Muscle of leg (tissue), 11 donors: ENCODE results near the gene SDF2. TPM values are rescaled to one million over a fixed set of nuclear protein-coding genes. Genes with fewer than 3 reads are reported as not detected.
"Not testable (repeated sequence)": the region's sequence is repeated elsewhere in the genome, so short reads cannot be mapped to it uniquely, and the experiment has no call there.

Source experiments
- DNase-seq: peaks from one replicate; pipeline ENCODE4 v3.0.0; 2013
- H3K27ac ChIP-seq: one replicate; pipeline ENCODE4 v1.5.1; 2013; ENCODE audit warnings: mild to moderate bottlenecking, low read length, control low read depth
- H3K27me3 ChIP-seq: one replicate; pipeline ENCODE4 v1.6.1; 2013; ENCODE audit warnings: low read length; ENCODE audit not compliant: control insufficient read depth, insufficient read depth
- H3K36me3 ChIP-seq: one replicate; pipeline ENCODE4 v1.6.1; 2013; ENCODE audit warnings: low read length; ENCODE audit not compliant: control insufficient read depth, insufficient read depth
- H3K4me1 ChIP-seq: one replicate; pipeline ENCODE4 v1.6.1; 2013; ENCODE audit warnings: low read length; ENCODE audit not compliant: control insufficient read depth, insufficient read depth
- H3K4me3 ChIP-seq: one replicate; pipeline ENCODE4 v1.5.1; 2013; ENCODE audit warnings: low read length, control low read depth
- H3K9me3 ChIP-seq: replicated peaks from 2 replicates; pipeline ENCODE4 v1.6.1; 2013; ENCODE audit warnings: low read depth, low read length; ENCODE audit not compliant: control insufficient read depth
- WGBS: methylation state at CpG from one replicate; pipeline ENCODE4 v1.1.5; 2013; ENCODE audit warnings: missing lambda C conversion rate; ENCODE audit not compliant: insufficient coverage; 5-methylcytosine and 5-hydroxymethylcytosine counted together
- polyA plus RNA-seq, 8 donors: library from polyadenylated mRNA; unstranded; fragments of 120-200 nt; gene quantifications; one replicate each; pipeline versions ENCODE4 v1.2.1 to v1.2.3, GENCODE V29; 2013; ENCODE audit warnings: inconsistent platforms in 1 of 8, low replicate concordance in 1 of 8; ENCODE audit not compliant: insufficient read length in 8 of 8, insufficient read depth in 1 of 8
- total RNA-seq: library from RNA; stranded (reverse); fragments of 120-200 nt; gene quantifications from one replicate; pipeline ENCODE4 v1.2.4, GENCODE V29; 2013

SDF2 gene
- total and polyA plus RNA-seq, 9 donors: 35.5 to 50.4 (median 43.2) TPM

- Histone ChIP-seq H3K4me3 (no peak overlapping the region), H3K9me3 (no peaks in the 10 kb centered on the region), H3K36me3 (peaks cover 95% of the 10 kb centered on the region), H3K4me1 (no peaks in the 10 kb centered on the region), H3K27me3 (no peaks in the 10 kb centered on the region), H3K27ac (no peak overlapping the region)
- no CpG with 5 or more reads among the region's 5 CpGs for WGBS
- DNase-seq: no peak
Measured at GRCh38 chr17:28685366-28685765, 23.7 kb upstream of the SDF2 start.

- Histone ChIP-seq H3K36me3 (peaks cover 91% of the 10 kb centered on the region), H3K9me3 (no peaks in the 10 kb centered on the region), H3K4me3 (no peak overlapping the region), H3K27ac (no peak overlapping the region), H3K27me3 (no peaks in the 10 kb centered on the region), H3K4me1 (no peaks in the 10 kb centered on the region)
- peak; percentile 63 for DNase-seq
- 44% methylated on average over 3 of the region's 3 CpGs for whole genome bisulfite sequencing
Measured at GRCh38 chr17:28684963-28685362, 23.3 kb upstream of the SDF2 start.

GRCh38 chr17:28682655-28683054, 20.9 kb upstream of the SDF2 start:
- Histone ChIP-seq H3K4me3 (no peak overlapping the region), H3K4me1 (no peaks in the 10 kb centered on the region), H3K36me3 (peaks cover 85% of the 10 kb centered on the region), H3K27ac (no peak overlapping the region), H3K27me3 (no peaks in the 10 kb centered on the region), H3K9me3 (no peaks in the 10 kb centered on the region)
- WGBS: 93% methylated on average over 7 of the region's 11 CpGs
- no peak for DNase-seq

GRCh38 chr17:28675980-28676379, 14.3 kb upstream of the SDF2 start:
- Histone ChIP-seq H3K4me1 (no peaks in the 10 kb centered on the region), H3K9me3 (no peaks in the 10 kb centered on the region), H3K27ac (no peak overlapping the region), H3K4me3 (no peak overlapping the region), H3K36me3 (peaks cover 77% of the 10 kb centered on the region), H3K27me3 (no peaks in the 10 kb centered on the region)
- no peak for DNase-seq
- 85% methylated on average over 5 of the region's 7 CpGs for WGBS

- DNase-seq: no peak
- WGBS: no CpG with 5 or more reads among the region's 3 CpGs
- no peak overlapping the region for H3K4me3 ChIP-seq
- peaks cover 75% of the 10 kb centered on the region for H3K36me3 ChIP-seq
- H3K27me3 ChIP-seq: no peaks in the 10 kb centered on the region
- H3K9me3 ChIP-seq: no peaks in the 10 kb centered on the region
- no peak overlapping the region for H3K27ac ChIP-seq
- H3K4me1 ChIP-seq: no peaks in the 10 kb centered on the region
Measured at GRCh38 chr17:28675490-28675889, 13.8 kb upstream of the SDF2 start.

- no peak overlapping the region for H3K27ac ChIP-seq
- DNase-seq: no peak
- H3K4me3 ChIP-seq: no peak overlapping the region
- no peaks in the 10 kb centered on the region for H3K27me3 ChIP-seq
- no CpG with 5 or more reads among the region's 1 CpG for WGBS
- peaks cover 51% of the 10 kb centered on the region for H3K36me3 ChIP-seq
- H3K9me3 ChIP-seq: no peaks in the 10 kb centered on the region
- H3K4me1 ChIP-seq: no peaks in the 10 kb centered on the region
Measured at GRCh38 chr17:28669918-28670317, 8.2 kb upstream of the SDF2 start.

GRCh38 chr17:28667870-28668269, 6.2 kb upstream of the SDF2 start:
- Histone ChIP-seq H3K4me1 (peaks cover 3% of the 10 kb centered on the region), H3K36me3 (peaks cover 32% of the 10 kb centered on the region), H3K27ac (no peak overlapping the region), H3K9me3 (no peaks in the 10 kb centered on the region), H3K4me3 (no peak overlapping the region), H3K27me3 (no peaks in the 10 kb centered on the region)
- WGBS: 100% methylated on average over 1 of the region's 1 CpG
- DNase-seq: no peak

GRCh38 chr17:28665994-28666393, 4.3 kb upstream of the SDF2 start:
- Histone ChIP-seq H3K27me3 (no peaks in the 10 kb centered on the region), H3K4me1 (peaks cover 5% of the 10 kb centered on the region), H3K36me3 (peaks cover 20% of the 10 kb centered on the region), H3K4me3 (no peak overlapping the region), H3K27ac (no peak overlapping the region), H3K9me3 (no peaks in the 10 kb centered on the region)
- no CpG with 5 or more reads among the region's 2 CpGs for whole genome bisulfite sequencing
- DNase-seq: no peak

GRCh38 chr17:28663723-28664122, 2.0 kb upstream of the SDF2 start:
- Histone ChIP-seq H3K9me3 (peaks cover 2% of the 10 kb centered on the region), H3K4me3 (no peak overlapping the region), H3K27ac (no peak overlapping the region), H3K4me1 (peaks cover 6% of the 10 kb centered on the region), H3K27me3 (no peaks in the 10 kb centered on the region), H3K36me3 (peaks cover 21% of the 10 kb centered on the region)
- DNase-seq: no peak

GRCh38 chr17:28662527-28662829, 772 bp upstream of the SDF2 start:
- WGBS: no CpG with 5 or more reads among the region's 10 CpGs
- peaks cover 6% of the 10 kb centered on the region for H3K4me1 ChIP-seq
- no peak for DNase-seq
- peak overlapping the region; percentile 96 for H3K4me3 ChIP-seq
- H3K27me3 ChIP-seq: no peaks in the 10 kb centered on the region
- peak overlapping the region; percentile 99 for H3K27ac ChIP-seq
- H3K36me3 ChIP-seq: peaks cover 20% of the 10 kb centered on the region
- H3K9me3 ChIP-seq: peaks cover 2% of the 10 kb centered on the region

- H3K27ac ChIP-seq, H3K27me3 ChIP-seq, H3K4me1 ChIP-seq, H3K9me3 ChIP-seq, H3K4me3 ChIP-seq, DNase-seq: not testable (repeated sequence)
- H3K36me3 ChIP-seq: peaks cover 28% of the 10 kb centered on the region
- 98% methylated on average over 17 of the region's 23 CpGs for WGBS
Measured at GRCh38 chr17:28659497-28659881, 2.2 kb downstream of the SDF2 start.
